Activated B cell treated with CpG ODN at 0.5 μM for 24 hours (primary cell): ENCODE results near the gene CYP39A1. TPM values are rescaled to one million over a fixed set of nuclear protein-coding genes. Genes with fewer than 3 reads are reported as not detected.

Experiments used
- ATAC-seq: fragments of 200-7000 bp; cut with Tn5 transposase; one replicate; pipeline ENCODE4 v1.10.0; 2021; ENCODE audit warnings: low read depth, mild to moderate bottlenecking, moderate library complexity
- CTCF ChIA-PET: fragments of 350-600 bp; sonication (Branson Sonifier 250); formaldehyde crosslinking; loops from one replicate; lab custom pipeline; 2021; ENCODE audit warnings: antibody characterized with exemption; lab: Charles Lee
- POLR2A ChIA-PET: fragments of 350-600 bp; sonication (Branson Sonifier 250); formaldehyde crosslinking; loops from one replicate; lab custom pipeline; 2021; ENCODE audit warnings: antibody characterized with exemption; lab: Charles Lee
- DNase-seq: peaks from one replicate; pipeline ENCODE4 v3.0.0; 2022
- H3K27ac Mint-ChIP-seq: one replicate; pipeline ENCODE4 v1.8.0; 2020; ENCODE audit warnings: mixed read lengths
- H3K27me3 Mint-ChIP-seq: one replicate; pipeline ENCODE4 v1.8.0; 2021; ENCODE audit warnings: mixed read lengths
- H3K36me3 Mint-ChIP-seq: one replicate; pipeline ENCODE4 v1.8.0; 2021; ENCODE audit warnings: low read depth, mixed read lengths
- H3K4me1 Mint-ChIP-seq: one replicate; pipeline ENCODE4 v1.8.0; 2021; ENCODE audit warnings: mixed read lengths
- H3K4me3 Mint-ChIP-seq: one replicate; pipeline ENCODE4 v1.8.0; 2020; ENCODE audit warnings: mild to moderate bottlenecking, mixed read lengths
- H3K9me3 Mint-ChIP-seq: one replicate; pipeline ENCODE4 v1.8.0; 2020; ENCODE audit warnings: mixed read lengths
- intact Hi-C: fragments of 100-400 bp; cut with micrococcal nuclease; formaldehyde crosslinking; loops from one replicate; pipeline ENCODE4 v1.15.1; 2024
- total RNA-seq: library from RNA; stranded (reverse); gene quantifications from 2 replicates; pipeline ENCODE4 v1.2.3, GENCODE V29; 2022
- TF ChIP-seq, protein P1 (sequence below): fragments of 200-600 bp; IDR thresholded peaks from one replicate; pipeline ENCODE4 v1.8.0; 2022; ENCODE audit warnings: antibody characterized with exemption, mild to moderate bottlenecking

The CYP39A1 gene
- total RNA-seq, 1 donor from 2014 or later = not detected

DNA sequence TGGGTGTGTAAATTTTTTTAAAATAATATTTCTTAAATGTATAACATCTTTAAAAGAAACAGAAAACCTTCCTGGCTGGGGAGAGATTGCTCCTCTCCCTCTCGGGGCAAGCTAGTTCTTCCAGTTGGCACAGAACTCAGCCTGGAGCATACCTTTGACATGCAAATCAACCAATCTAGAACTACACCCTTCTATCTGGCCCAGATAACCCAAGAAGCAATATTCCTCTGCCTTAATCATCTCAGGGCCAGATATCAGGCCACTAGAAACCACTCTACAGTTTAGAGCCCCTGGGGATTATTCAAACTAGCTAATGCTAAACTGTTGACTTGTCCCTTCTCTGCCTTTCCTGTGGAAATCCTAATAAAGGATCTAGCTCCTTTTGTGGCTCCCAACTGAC lies 33.9 kb downstream of the CYP39A1 start:
- peaks cover 25% of the 10 kb centered on the region for H3K27me3 Mint-ChIP-seq
- no peak for ATAC-seq

GRCh38 chr6:46612645-46613044 lies 40.0 kb downstream of the CYP39A1 start:
- H3K27me3 Mint-ChIP-seq = peaks cover 9% of the 10 kb centered on the region
- H3K27ac Mint-ChIP-seq = no peak overlapping the region
- H3K36me3 Mint-ChIP-seq = no peaks in the 10 kb centered on the region
- POLR2A ChIA-PET = no interaction called here
- CTCF ChIA-PET = no interaction called here
- TF ChIP-seq, protein P1, sequence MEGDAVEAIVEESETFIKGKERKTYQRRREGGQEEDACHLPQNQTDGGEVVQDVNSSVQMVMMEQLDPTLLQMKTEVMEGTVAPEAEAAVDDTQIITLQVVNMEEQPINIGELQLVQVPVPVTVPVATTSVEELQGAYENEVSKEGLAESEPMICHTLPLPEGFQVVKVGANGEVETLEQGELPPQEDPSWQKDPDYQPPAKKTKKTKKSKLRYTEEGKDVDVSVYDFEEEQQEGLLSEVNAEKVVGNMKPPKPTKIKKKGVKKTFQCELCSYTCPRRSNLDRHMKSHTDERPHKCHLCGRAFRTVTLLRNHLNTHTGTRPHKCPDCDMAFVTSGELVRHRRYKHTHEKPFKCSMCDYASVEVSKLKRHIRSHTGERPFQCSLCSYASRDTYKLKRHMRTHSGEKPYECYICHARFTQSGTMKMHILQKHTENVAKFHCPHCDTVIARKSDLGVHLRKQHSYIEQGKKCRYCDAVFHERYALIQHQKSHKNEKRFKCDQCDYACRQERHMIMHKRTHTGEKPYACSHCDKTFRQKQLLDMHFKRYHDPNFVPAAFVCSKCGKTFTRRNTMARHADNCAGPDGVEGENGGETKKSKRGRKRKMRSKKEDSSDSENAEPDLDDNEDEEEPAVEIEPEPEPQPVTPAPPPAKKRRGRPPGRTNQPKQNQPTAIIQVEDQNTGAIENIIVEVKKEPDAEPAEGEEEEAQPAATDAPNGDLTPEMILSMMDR = no peak
- no peaks in the 10 kb centered on the region for H3K9me3 Mint-ChIP-seq
- no peaks in the 10 kb centered on the region for H3K4me1 Mint-ChIP-seq
- ATAC-seq (no peak), DNase-seq (no peak)
- intact Hi-C loops = no loop called here
- no peak overlapping the region for H3K4me3 Mint-ChIP-seq

More for the DNA sequence above, 33.9 kb downstream of the CYP39A1 start:
- TF ChIP-seq, protein P1 = no peak
- H3K36me3 Mint-ChIP-seq = no peaks in the 10 kb centered on the region
- ChIA-PET CTCF (no interaction called here), POLR2A (no interaction called here)
- H3K27ac Mint-ChIP-seq = no peak overlapping the region
- intact Hi-C loops = no loop called here
- no peak overlapping the region for H3K4me3 Mint-ChIP-seq
- no peaks in the 10 kb centered on the region for H3K4me1 Mint-ChIP-seq
- no peaks in the 10 kb centered on the region for H3K9me3 Mint-ChIP-seq
- no peak for DNase-seq

DNA sequence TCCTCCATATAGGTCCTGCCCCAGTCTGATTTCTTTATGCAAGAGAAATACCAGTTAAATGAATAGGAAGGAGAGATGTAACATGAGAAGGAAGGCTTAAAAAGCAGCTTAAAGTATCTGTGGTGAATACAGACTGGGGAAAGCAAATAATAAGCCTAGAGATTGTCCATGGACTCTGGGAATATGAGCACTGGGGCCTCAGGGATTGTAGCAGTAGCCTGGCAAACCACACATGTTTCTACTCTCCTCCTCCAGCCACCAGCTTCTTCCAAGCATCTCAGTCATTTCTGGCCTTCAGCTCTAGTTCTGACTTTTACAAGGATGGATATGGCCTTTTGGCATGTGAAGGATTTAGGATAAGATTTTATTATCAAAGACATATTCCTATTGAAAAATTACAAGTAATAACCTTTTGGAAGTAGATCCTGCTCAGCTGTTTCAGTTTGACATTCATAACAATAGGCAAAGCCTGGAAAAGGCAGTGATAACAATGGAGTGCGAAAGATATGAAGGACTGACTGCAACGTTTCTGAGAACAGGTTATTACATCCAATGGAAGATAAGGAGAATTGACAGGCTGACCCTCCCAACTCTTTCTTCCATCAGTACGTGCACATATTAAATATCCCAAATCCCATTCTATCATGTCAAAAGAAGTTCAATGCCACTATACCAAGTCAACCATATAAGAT lies 41.6 kb downstream of the CYP39A1 start:
- no peaks in the 10 kb centered on the region for H3K4me1 Mint-ChIP-seq
- ChIA-PET CTCF (interaction anchor here (0.6 kb wide), 1 partner anchor 74 kb away, joined by 3 read pairs; no protein-coding TSS in a partner anchor), POLR2A (no interaction called here)
- H3K27ac Mint-ChIP-seq = no peak overlapping the region
- intact Hi-C loops = no loop called here
- H3K4me3 Mint-ChIP-seq = no peak overlapping the region
- H3K9me3 Mint-ChIP-seq = no peaks in the 10 kb centered on the region
- ATAC-seq (no peak), DNase-seq (no peak)
- H3K36me3 Mint-ChIP-seq = no peaks in the 10 kb centered on the region
- TF ChIP-seq, protein P1 = no peak
- peaks cover 8% of the 10 kb centered on the region for H3K27me3 Mint-ChIP-seq

DNA sequence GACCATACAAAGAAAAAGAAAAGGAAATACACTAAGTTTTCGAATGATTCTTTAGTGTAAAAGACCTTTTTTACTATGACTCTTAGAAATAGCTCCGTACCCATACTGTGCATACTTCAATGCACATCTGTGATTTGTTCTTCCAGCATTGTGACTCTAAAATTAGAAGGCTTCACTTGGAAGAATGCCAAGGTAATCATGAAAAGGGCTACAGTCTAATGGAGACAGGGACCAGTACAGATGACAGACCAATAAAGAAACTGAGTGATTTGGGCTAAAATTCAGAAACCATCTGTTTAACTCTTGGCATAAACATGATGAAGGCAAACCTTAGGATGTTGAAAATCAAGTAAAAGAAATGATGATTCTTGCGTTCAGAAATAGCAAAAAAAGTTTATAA lies 46.3 kb downstream of the CYP39A1 start:
- H3K4me3 Mint-ChIP-seq = no peak overlapping the region
- no peaks in the 10 kb centered on the region for H3K9me3 Mint-ChIP-seq
- H3K27me3 Mint-ChIP-seq = peaks cover 6% of the 10 kb centered on the region
- POLR2A ChIA-PET = no interaction called here
- H3K4me1 Mint-ChIP-seq = no peaks in the 10 kb centered on the region
- CTCF ChIA-PET = no interaction called here
- TF ChIP-seq, protein P1 = no peak
- no peak for ATAC-seq
- no peak overlapping the region for H3K27ac Mint-ChIP-seq
- intact Hi-C loops = no loop called here
- no peaks in the 10 kb centered on the region for H3K36me3 Mint-ChIP-seq
- no peak for DNase-seq

DNA sequence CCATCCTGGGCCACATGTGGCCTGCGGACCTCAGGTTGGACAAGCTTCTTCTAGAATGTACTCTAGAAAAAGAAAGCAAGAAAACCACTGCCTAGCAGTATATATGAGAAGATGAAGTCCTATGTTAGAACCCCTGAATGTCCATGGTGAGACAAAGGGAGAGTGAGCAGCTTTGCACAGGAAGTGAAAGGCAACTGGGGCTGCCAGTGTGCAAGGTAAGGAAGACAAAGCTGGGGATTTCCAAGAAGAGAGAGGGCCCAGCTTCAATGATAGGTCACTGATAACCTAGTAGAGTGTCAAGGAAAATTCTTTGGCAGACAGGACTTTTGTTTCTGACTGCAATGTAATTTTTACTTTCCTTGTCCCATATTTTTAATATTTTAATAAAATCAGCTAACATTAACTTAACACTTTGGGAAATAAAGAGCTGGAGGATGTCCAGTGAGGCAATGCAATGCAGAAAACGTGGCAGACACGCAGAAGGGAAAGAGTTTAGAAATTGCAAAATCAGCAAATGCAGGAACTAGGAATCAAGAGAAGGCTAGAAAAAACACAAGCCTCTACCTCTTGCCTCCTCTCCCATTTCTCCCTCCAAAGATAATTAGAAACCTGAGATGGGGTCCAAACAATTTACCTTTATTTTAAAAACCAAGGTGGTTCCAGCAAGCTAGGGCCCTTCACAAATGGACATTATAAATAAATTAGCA lies 47.4 kb downstream of the CYP39A1 start:
- H3K27me3 Mint-ChIP-seq = peaks cover 8% of the 10 kb centered on the region
- no peaks in the 10 kb centered on the region for H3K4me1 Mint-ChIP-seq
- intact Hi-C loops = no loop called here
- H3K9me3 Mint-ChIP-seq = no peaks in the 10 kb centered on the region
- ChIA-PET POLR2A (no interaction called here), CTCF (no interaction called here)
- no peak overlapping the region for H3K4me3 Mint-ChIP-seq
- no peak overlapping the region for H3K27ac Mint-ChIP-seq
- DNase-seq (no peak), ATAC-seq (no peak)
- TF ChIP-seq, protein P1 = no peak
- H3K36me3 Mint-ChIP-seq = no peaks in the 10 kb centered on the region
